ENCODE data around the gene DHRS2. TPM values are rescaled to one million over a fixed set of nuclear protein-coding genes. Genes with fewer than 3 reads are reported as not detected.

Gene DHRS2
- total and polyA plus RNA-seq, 2 of the 13 experiments (the other 11 are each of a cell fraction or from before 2014, with no cell fraction given): 1,621 to 3,021 TPM

DNA sequence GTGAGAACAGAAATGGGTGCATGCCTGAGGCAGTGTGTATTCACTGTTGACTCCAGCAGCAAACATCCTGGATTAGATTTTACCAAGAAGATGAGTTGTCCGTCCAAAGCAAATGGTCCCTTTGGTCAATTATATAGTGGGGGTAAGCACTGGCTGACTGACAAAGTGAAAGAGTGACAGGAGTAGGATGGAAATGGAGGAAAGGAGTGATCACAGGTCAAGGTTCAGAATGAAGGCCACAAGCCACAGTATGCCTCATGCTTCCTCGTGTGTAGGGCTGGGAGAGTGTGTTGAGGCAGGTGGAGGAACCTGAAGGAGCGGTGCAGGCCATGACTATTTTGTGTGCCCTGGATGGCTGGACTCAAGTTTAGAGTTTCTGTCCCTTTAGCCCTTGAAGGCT, 14.3 kb downstream of the DHRS2 start (continued):
- TF ChIP-seq GLMP (CRISPR knock-in tag; IDR thresholded peaks at IDR 0.05; ENCODE audit: borderline replicate concordance) (no peak), PHF20 (CRISPR knock-in tag; IDR thresholded peaks at IDR 0.05) (0 out of 2 replicates have a peak, but pooled peaks have one; percentile 4), MAFK (conservative IDR thresholded peaks at IDR 0.05 in 1 of 2, IDR thresholded peaks at IDR 0.05 in 1 of 2; ENCODE audit: low read length in 2 of 2) (no peak), ELF3 (CRISPR knock-in tag; IDR thresholded peaks at IDR 0.05) (no peak), MED13 (CRISPR knock-in tag; IDR thresholded peaks at IDR 0.05) (no peak), JARID2 (CRISPR knock-in tag; IDR thresholded peaks at IDR 0.05; ENCODE audit: insufficient replicate concordance) (no peak), ZSCAN25 (CRISPR knock-in tag; IDR thresholded peaks at IDR 0.05) (no peak), ZSCAN12 (CRISPR knock-in tag; IDR thresholded peaks at IDR 0.05) (no peak), SP2 (CRISPR knock-in tag; IDR thresholded peaks at IDR 0.05) (no peak), ZNF577 (CRISPR knock-in tag; IDR thresholded peaks at IDR 0.05; ENCODE audit: borderline replicate concordance, low read depth) (no peak), LCORL (IDR thresholded peaks at IDR 0.05) (no peak), LCORL (CRISPR knock-in tag; IDR thresholded peaks at IDR 0.05) (no peak)
- TF ChIP-seq, protein P1, sequence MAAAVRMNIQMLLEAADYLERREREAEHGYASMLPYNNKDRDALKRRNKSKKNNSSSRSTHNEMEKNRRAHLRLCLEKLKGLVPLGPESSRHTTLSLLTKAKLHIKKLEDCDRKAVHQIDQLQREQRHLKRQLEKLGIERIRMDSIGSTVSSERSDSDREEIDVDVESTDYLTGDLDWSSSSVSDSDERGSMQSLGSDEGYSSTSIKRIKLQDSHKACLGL (CRISPR knock-in tag; IDR thresholded peaks at IDR 0.05): no peak

- in situ Hi-C loops (cut with HindIII; ENCODE audit: extremely low pct_ligation_motif_present, low pct_unique_long_range_greater_than_20kb) (no loop called here), intact Hi-C loops (cut with micrococcal nuclease; ENCODE audit: unreplicated experiment) (no loop called here)
- Histone ChIP-seq H3K4me3 (replicated peaks in 1 of 3; ENCODE audit: insufficient read depth in 1 of 3, low read depth in 2 of 3, low read length in 3 of 3) (no peak overlapping the region), H3K79me2 (ENCODE audit: insufficient read depth, low read length) (no peaks in the 10 kb centered on the region), H2AFZ (ENCODE audit: low read length) (no peak overlapping the region), H3K36me3 (replicated peaks in 1 of 2; ENCODE audit: control insufficient read depth in 1 of 2, insufficient read depth in 2 of 2, low read length in 2 of 2) (no peaks in the 10 kb centered on the region), H3K4me2 (ENCODE audit: low read depth, low read length) (no peak overlapping the region), H3K27ac (ENCODE audit: extremely low read length, insufficient read depth, low read length) (no peak overlapping the region), H4K20me1 (ENCODE audit: insufficient read depth, low read length) (no peaks in the 10 kb centered on the region), H3K4me1 (ENCODE audit: insufficient read depth, low read length) (peaks cover 8% of the 10 kb centered on the region; the same call in 1 of the 2 replicates), H3K9me3 (ENCODE audit: low read length) (no peaks in the 10 kb centered on the region), H3K9ac (ENCODE audit: insufficient read depth, low read depth, low read length) (no peak overlapping the region), H3K27me3 (ENCODE audit: control insufficient read depth in 1 of 2, insufficient read depth in 2 of 2, low read length in 2 of 2) (peaks cover 0 to 26% of the 10 kb centered on the region in 2 experiments; a peak in 2 of 5 replicates)
- CTCF ChIA-PET (ENCODE audit: low intra/inter-chr PET ratio, low total read pairs): no interaction called here
- 50% methylated on average over 1 of the region's 1 CpG for WGBS (ENCODE audit: low lambda C conversion rate)
- POLR2A ChIA-PET: interaction anchor here (2.5 kb wide), 1 partner anchor 15 kb away, joined by 8 read pairs; no protein-coding TSS in a partner anchor
- ATAC-seq: no peak
- BruUV-seq (replicated peaks): no TSS peak
- no peak for DNase-seq (ENCODE audit: low spot score)
- FAIRE-seq: no peak
- no peak for TF ChIP-seq ZNF317 (CRISPR knock-in tag; IDR thresholded peaks at IDR 0.05)
- TF ChIP-seq, protein P2, sequence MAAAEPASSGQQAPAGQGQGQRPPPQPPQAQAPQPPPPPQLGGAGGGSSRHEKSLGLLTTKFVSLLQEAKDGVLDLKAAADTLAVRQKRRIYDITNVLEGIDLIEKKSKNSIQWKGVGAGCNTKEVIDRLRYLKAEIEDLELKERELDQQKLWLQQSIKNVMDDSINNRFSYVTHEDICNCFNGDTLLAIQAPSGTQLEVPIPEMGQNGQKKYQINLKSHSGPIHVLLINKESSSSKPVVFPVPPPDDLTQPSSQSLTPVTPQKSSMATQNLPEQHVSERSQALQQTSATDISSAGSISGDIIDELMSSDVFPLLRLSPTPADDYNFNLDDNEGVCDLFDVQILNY (CRISPR knock-in tag; conservative IDR thresholded peaks at IDR 0.05): no peak
- TF ChIP-seq SP140L (CRISPR knock-in tag; IDR thresholded peaks at IDR 0.05; ENCODE audit: borderline replicate concordance): no peak
- no peak for TF ChIP-seq U2AF1 (optimal IDR thresholded peaks at IDR 0.05; ENCODE audit: low read depth, low read length)
- TF ChIP-seq NR2C2 (CRISPR knock-in tag; IDR thresholded peaks at IDR 0.05; ENCODE audit: borderline replicate concordance): no peak
- TF ChIP-seq, protein P3, sequence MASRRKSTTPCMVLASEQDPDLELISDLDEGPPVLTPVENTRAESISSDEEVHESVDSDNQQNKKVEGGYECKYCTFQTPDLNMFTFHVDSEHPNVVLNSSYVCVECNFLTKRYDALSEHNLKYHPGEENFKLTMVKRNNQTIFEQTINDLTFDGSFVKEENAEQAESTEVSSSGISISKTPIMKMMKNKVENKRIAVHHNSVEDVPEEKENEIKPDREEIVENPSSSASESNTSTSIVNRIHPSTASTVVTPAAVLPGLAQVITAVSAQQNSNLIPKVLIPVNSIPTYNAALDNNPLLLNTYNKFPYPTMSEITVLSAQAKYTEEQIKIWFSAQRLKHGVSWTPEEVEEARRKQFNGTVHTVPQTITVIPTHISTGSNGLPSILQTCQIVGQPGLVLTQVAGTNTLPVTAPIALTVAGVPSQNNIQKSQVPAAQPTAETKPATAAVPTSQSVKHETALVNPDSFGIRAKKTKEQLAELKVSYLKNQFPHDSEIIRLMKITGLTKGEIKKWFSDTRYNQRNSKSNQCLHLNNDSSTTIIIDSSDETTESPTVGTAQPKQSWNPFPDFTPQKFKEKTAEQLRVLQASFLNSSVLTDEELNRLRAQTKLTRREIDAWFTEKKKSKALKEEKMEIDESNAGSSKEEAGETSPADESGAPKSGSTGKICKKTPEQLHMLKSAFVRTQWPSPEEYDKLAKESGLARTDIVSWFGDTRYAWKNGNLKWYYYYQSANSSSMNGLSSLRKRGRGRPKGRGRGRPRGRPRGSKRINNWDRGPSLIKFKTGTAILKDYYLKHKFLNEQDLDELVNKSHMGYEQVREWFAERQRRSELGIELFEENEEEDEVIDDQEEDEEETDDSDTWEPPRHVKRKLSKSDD (CRISPR knock-in tag; IDR thresholded peaks at IDR 0.05; ENCODE audit: low read depth): no peak
- TF ChIP-seq ZNF678 (CRISPR knock-in tag; IDR thresholded peaks at IDR 0.05): no peak
These were observed 16.9 kb downstream of the DHRS2 start for GRCh38 chr14:23653051-23653450.

Measured in HepG2 (cell line).